ENCODE results near the gene UBE2D3. TPM values are rescaled to one million over a fixed set of nuclear protein-coding genes. Genes with fewer than 3 reads are reported as not detected.
"Not testable (repeated sequence)": the region's sequence is repeated elsewhere in the genome, so short reads cannot be mapped to it uniquely, and the experiment has no call there.

UBE2D3 gene
- total RNA-seq, 1 donor from 2014 or later: 347 TPM

GRCh38 chr4:102868153-102868780 is 40.9 kb upstream of the UBE2D3 start:
- peak in 1 of 2 donors; percentile 89 for DNase-seq (ENCODE audit: extremely low spot score in 2 of 2)
- Histone ChIP-seq H3K4me3 (peak overlapping the region; percentile 70 to 86), H3K36me3 (no peaks in the 10 kb centered on the region), H3K27ac (peak overlapping the region; percentile 95), H3K9me3 (no peaks in the 10 kb centered on the region), H3K4me1 (peaks cover 12% of the 10 kb centered on the region), H3K27me3 (no peaks in the 10 kb centered on the region)
- intact Hi-C loops (cut with DNase I): loop anchor here (2.0 kb wide), 1 partner anchor 41 kb away; the partner anchor contains the start of gene UBE2D3
- TF ChIP-seq CTCF (IDR thresholded peaks at IDR 0.05) (no peak), POLR2A (IDR thresholded peaks at IDR 0.05) (no peak), POLR2AphosphoS5 (IDR thresholded peaks at IDR 0.05; ENCODE audit: insufficient read depth in 1 of 2, low read depth in 1 of 2) (no peak)

GRCh38 chr4:102867278-102868152 is 40.2 kb upstream of the UBE2D3 start:
- Histone ChIP-seq H3K9me3 (no peaks in the 10 kb centered on the region), H3K4me3 (peak overlapping the region; percentile 70 to 86), H3K27me3 (no peaks in the 10 kb centered on the region), H3K4me1 (peaks cover 12% of the 10 kb centered on the region), H3K36me3 (no peaks in the 10 kb centered on the region), H3K27ac (peak overlapping the region; percentile 95)
- TF ChIP-seq POLR2A (IDR thresholded peaks at IDR 0.05) (no peak), POLR2AphosphoS5 (IDR thresholded peaks at IDR 0.05; ENCODE audit: insufficient read depth in 1 of 2, low read depth in 1 of 2) (no peak)
- intact Hi-C loops (cut with DNase I): loop anchor here (2.0 kb wide), 1 partner anchor 41 kb away; the partner anchor contains the start of gene UBE2D3
- DNase-seq (ENCODE audit: extremely low spot score in 2 of 2): no peak

- H3K36me3 ChIP-seq; H3K9me3 ChIP-seq; DNase-seq (ENCODE audit: extremely low spot score in 2 of 2); H3K27me3 ChIP-seq; intact Hi-C loops (cut with DNase I); H3K4me3 ChIP-seq; H3K27ac ChIP-seq: not testable (repeated sequence)
- peaks cover 12% of the 10 kb centered on the region for H3K4me1 ChIP-seq
Observed at GRCh38 chr4:102865327-102865726, 38.0 kb upstream of the UBE2D3 start.

GRCh38 chr4:102862747-102863146 is 35.4 kb upstream of the UBE2D3 start:
- intact Hi-C loops (cut with DNase I): no loop called here

GRCh38 chr4:102862016-102862415 is 34.7 kb upstream of the UBE2D3 start:
- H3K27ac ChIP-seq: no peak overlapping the region
- no peak overlapping the region for H3K4me3 ChIP-seq
- DNase-seq (ENCODE audit: extremely low spot score in 2 of 2): no peak
- H3K9me3 ChIP-seq: peaks cover 7% of the 10 kb centered on the region
- intact Hi-C loops (cut with DNase I): no loop called here
- no peaks in the 10 kb centered on the region for H3K4me1 ChIP-seq
- no peak for TF ChIP-seq POLR2A (IDR thresholded peaks at IDR 0.05)
- TF ChIP-seq POLR2AphosphoS5 (IDR thresholded peaks at IDR 0.05; ENCODE audit: insufficient read depth in 1 of 2, low read depth in 1 of 2): no peak
- TF ChIP-seq CTCF (IDR thresholded peaks at IDR 0.05): no peak
- H3K27me3 ChIP-seq: no peaks in the 10 kb centered on the region
- no peaks in the 10 kb centered on the region for H3K36me3 ChIP-seq

More at GRCh38 chr4:102862747-102863146, 35.4 kb upstream of the UBE2D3 start:
- Histone ChIP-seq H3K9me3 (peaks cover 7% of the 10 kb centered on the region), H3K4me1 (peaks cover 2% of the 10 kb centered on the region), H3K4me3 (no peak overlapping the region), H3K27ac (no peak overlapping the region), H3K27me3 (no peaks in the 10 kb centered on the region), H3K36me3 (no peaks in the 10 kb centered on the region)
- DNase-seq (ENCODE audit: extremely low spot score in 2 of 2): no peak
- no peak for TF ChIP-seq POLR2AphosphoS5 (IDR thresholded peaks at IDR 0.05; ENCODE audit: insufficient read depth in 1 of 2, low read depth in 1 of 2)
- TF ChIP-seq POLR2A (IDR thresholded peaks at IDR 0.05): no peak
- no peak for TF ChIP-seq CTCF (IDR thresholded peaks at IDR 0.05)

Measured in vagina (tissue), 2 donors.